Measurements from ENCODE around the gene CCM2. TPM values are rescaled to one million over a fixed set of nuclear protein-coding genes. Genes with fewer than 3 reads are reported as not detected.

Gene CCM2
- total and polyA plus RNA-seq, 2 experiments from 2014 or later = 24.9 to 40.1 TPM

- no peak for TF ChIP-seq REST (IDR thresholded peaks at IDR 0.05; ENCODE audit: unreplicated experiment)
- TF ChIP-seq ZNF331 (CRISPR knock-in tag; IDR thresholded peaks at IDR 0.05; ENCODE audit: low read depth) = no peak
- no peak for TF ChIP-seq ZNF114 (CRISPR knock-in tag; IDR thresholded peaks at IDR 0.05)
- TF ChIP-seq ETS1 (IDR thresholded peaks at IDR 0.05) = no peak
- TF ChIP-seq CREB1 (CRISPR knock-in tag; IDR thresholded peaks at IDR 0.05; ENCODE audit: low read depth) = no peak
- TF ChIP-seq JUNB (IDR thresholded peaks at IDR 0.05; ENCODE audit: unreplicated experiment) = no peak
- TF ChIP-seq NANOG (IDR thresholded peaks at IDR 0.05; ENCODE audit: borderline replicate concordance) = no peak
- no peak for TF ChIP-seq EZH2 (IDR thresholded peaks at IDR 0.05; ENCODE audit: low read depth, unreplicated experiment)
- TF ChIP-seq STAT1 (IDR thresholded peaks at IDR 0.05; ENCODE audit: unreplicated experiment) = no peak
- no peak for TF ChIP-seq POLR2AphosphoS5 (IDR thresholded peaks at IDR 0.05; ENCODE audit: low read depth)
- no peak for TF ChIP-seq CTCF (conservative IDR thresholded peaks at IDR 0.05; ENCODE audit: low read depth in 2 of 2)
These were observed 64.2 kb downstream of the CCM2 start (continued) for GRCh38 chr7:45064047-45064725.

Measured in GM23338 (cell line).